GM18868 (cell line): ENCODE data around the gene COMMD6.
"Not testable (repeated sequence)": the region's sequence is repeated elsewhere in the genome, so short reads cannot be mapped to it uniquely, and the experiment has no call there.

ENCODE experiments used
- ATAC-seq: cut with Tn5 transposase; IDR thresholded peaks from one replicate; pipeline ENCODE4 v1.9.1; 2021; ENCODE audit warnings: mild to moderate bottlenecking, moderate library complexity; ENCODE audit not compliant: unreplicated experiment

COMMD6 gene

DNA sequence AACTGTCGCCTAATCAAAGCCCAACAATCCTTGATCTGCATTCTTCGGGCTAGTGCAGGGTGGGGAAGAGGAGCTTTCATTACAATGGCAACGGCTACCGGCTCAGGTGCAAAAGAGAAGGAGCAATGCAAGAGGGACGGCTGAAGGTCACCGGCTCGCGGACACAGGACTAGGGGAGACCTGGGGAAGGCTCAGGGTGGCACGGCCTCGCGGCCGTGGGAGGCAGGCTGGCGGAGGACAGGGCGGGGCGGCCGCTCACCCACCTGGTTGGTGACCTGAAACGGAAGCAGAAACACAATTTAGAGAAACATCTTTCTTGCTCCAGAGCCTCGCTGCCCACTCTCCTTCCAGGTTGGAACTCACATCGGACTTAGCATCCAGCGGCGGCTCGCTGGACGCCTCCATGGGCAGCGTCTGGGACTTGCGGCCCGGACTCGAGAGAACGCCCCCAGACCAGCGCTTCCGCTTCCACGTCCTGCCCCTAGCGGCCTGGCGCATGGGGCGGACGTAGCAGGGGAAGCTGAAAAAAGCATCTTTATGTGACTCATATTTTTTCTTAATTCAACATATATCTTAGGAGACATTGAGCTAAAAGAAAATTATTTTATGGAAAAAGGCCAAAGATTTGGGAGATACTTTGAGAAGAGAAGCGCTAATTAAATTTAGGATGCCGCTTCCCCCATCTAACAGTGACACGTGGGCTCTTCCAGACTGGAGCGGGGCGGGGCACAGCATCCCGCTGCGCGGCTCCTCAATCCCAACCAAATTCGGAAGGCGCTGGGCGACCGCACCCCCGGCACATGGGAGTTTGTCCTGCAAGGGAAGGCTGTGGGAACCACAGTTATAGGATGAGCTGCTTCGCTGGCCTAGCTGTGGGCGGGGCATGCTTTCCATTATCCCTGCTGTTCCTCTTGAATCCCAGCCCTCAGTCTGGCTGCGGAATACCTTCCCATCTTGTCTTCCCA, at the start of gene COMMD6:
COMMD6 (minus strand) TSS at position 441 of the 965 bp plus-strand sequence; CDS start at position 405, 36 bp downstream.
- peak; percentile 97 for ATAC-seq

DNA sequence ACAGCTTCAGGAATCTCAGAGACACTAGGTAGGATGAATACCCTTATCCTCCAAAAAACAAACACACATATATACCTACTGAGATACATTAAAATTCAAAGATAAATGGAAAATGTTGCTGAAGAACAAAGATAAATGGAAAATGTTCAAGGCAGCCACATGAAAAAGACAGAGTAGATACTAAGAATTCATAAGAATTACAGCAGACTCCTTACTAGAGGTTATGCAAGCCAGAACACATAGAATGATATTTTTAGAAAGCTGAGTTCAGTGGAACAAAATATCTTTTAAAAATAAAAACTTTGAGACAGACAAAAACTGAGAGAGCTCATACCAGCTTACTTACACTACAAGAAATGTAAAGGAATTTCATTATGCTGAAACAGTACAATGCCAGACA, 47.5 kb upstream of the COMMD6 start:
- no peak for ATAC-seq

GRCh38 chr13:75583091-75583490, 45.5 kb upstream of the COMMD6 start:
- ATAC-seq: no peak

DNA sequence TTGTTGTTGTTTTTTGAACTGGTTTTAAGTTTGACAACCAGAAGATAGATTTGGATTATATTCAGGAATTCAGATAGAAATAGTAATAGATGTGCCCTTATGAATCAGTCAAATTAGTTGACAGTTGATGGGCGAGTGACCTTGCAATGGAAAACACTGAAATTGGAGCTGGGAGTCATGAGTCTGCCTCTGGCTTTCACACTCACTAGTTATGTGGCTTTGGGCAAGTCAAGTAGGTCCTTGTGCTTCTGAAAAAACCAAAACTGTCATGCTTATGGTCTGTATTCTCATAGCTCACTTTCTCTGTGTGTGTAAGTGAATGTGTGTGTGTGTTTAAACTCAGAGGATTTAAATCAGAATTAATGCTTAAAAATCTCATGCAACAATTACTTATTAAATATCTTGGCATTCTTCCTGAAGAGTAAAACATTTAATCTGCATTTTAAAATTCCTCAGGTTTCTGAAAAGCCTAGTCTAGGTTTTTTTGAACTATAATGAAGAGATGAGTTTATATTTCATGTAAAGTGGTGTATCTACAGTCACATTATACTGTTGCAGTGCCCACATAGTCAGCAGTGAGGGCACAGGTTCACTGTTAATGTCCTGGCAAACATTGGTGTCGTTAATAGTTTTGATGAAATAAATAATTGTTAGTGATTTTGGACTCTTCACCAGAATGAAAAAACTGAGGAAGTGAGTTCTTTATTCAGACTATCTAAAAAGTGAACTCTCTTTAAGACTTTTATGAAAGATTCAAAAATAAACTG, 44.4 kb upstream of the COMMD6 start:
- no peak for ATAC-seq

GRCh38 chr13:75579529-75579928, 41.9 kb upstream of the COMMD6 start:
- peak; percentile 70 for ATAC-seq

GRCh38 chr13:75569576-75569975, 31.9 kb upstream of the COMMD6 start:
- no peak for ATAC-seq

DNA sequence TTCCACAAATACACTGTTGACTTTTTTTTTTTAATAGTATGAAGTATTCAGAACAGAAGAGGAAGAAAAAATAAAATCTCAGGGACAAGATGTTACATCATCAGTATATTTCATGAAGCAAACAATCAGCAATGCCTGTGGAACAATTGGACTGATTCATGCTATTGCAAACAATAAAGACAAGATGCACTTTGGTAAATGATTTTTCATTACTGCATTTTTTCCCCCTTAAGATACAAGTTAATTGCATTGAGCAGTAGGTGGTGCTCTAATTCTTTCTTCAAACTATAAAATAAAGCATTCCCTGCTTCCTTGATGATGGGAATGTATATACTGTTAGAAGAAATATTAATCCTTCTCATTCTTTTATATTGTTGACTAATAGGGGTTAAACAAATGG, 29.0 kb upstream of the COMMD6 start:
- ATAC-seq: no peak

- ATAC-seq: no peak
Observed at GRCh38 chr13:75558145-75558840, 20.7 kb upstream of the COMMD6 start.

GRCh38 chr13:75556961-75557360, 19.3 kb upstream of the COMMD6 start:
- no peak for ATAC-seq

DNA sequence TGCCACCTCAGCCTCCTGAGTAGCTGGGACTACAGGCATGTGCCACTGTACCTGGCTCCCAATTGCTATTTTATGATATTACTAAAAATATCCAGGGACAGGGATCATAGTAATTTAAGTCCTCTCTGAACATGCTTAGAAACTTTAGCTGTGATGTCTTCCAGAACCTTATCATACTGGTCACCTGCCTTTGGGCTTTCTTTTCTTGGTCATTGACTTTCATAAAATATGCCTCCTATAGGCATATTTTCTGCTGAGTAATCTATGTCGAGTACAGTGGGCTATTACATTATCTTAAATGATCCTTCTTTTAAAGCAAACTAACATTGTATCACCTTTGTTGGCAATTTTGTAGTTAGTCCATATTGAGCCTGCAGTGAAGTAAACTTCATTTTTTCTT, 18.2 kb upstream of the COMMD6 start:
- ATAC-seq: no peak

DNA sequence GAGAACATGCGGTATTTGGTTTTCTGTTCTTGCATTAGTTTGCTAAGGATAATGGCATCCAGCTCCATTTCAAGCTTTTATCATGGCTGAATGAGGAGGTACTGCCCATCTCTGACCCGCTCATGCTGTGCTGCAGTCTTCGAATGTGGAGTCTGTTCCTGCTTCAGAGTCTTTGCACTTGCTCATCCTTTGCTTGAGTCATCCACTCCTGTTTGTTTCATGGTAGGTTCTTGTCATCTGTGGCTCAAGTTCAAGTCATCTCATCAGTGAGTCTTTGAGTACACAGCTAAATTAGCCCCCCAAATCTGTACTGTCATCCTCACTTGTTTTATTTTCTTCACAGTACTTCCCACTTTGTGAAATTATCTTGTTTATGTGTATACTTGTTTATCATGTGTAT, 17.3 kb upstream of the COMMD6 start:
- no peak for ATAC-seq

GRCh38 chr13:75554464-75554863, 16.8 kb upstream of the COMMD6 start:
- no peak for ATAC-seq

- ATAC-seq: peak; percentile 8
Observed at GRCh38 chr13:75550159-75550567, 12.5 kb upstream of the COMMD6 start.

- ATAC-seq: peak; percentile 97
Observed at GRCh38 chr13:75549262-75550158, 11.9 kb upstream of the COMMD6 start, which contains the start of gene UCHL3. TSS of gene UCHL3 (plus strand) at chr13:75549791. CDS start at chr13:75549821, 30 bp downstream.

- ATAC-seq: no peak
Observed at GRCh38 chr13:75547917-75548316, 10.3 kb upstream of the COMMD6 start.

GRCh38 chr13:75545386-75545785, 7.7 kb upstream of the COMMD6 start:
- not testable (repeated sequence) for ATAC-seq

GRCh38 chr13:75544681-75545330, 7.2 kb upstream of the COMMD6 start:
- no peak for ATAC-seq

GRCh38 chr13:75541961-75542360, 4.3 kb upstream of the COMMD6 start:
- ATAC-seq: no peak

DNA sequence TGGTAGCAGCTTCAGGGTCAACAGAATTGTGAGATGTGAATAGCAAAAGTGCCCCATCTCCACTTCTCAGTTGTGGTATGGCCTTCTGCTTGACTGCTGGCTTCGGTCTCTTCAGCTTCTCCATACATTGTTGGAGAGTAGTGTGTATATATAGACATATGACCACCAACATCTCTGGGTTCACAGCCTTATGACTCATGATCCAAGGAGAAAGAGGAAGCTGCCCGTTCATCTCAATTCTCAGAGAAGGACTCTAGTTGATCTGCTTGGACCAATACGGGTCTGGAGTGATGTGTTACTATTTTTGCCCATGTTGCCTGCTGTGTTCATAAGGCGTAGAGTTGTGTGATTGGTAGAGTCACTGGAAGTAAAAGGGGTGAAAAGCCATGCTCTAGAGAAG, 3.6 kb upstream of the COMMD6 start:
- peak; percentile 30 for ATAC-seq

- no peak for ATAC-seq
Observed at GRCh38 chr13:75533861-75534260, 3.8 kb downstream of the COMMD6 start.
